ENCODE measurements around the gene BSPH1.
"Not testable (repeated sequence)": the region's sequence is repeated elsewhere in the genome, so short reads cannot be mapped to it uniquely, and the experiment has no call there.

Gene BSPH1

GRCh38 chr19:47992070-47992469, at the start of gene BSPH1:
Gene BSPH1, minus strand, starts transcription at chr19:47992170. Its CDS starts 89 bp downstream, at chr19:47992081.
- DNase-seq = no peak

GRCh38 chr19:48036765-48037164, 44.8 kb upstream of the BSPH1 start:
- no peak for DNase-seq

GRCh38 chr19:48033604-48034003, 41.6 kb upstream of the BSPH1 start:
- DNase-seq = no peak

GRCh38 chr19:48030073-48030472, 38.1 kb upstream of the BSPH1 start:
- no peak for DNase-seq

- DNase-seq = no peak
These were observed 37.5 kb upstream of the BSPH1 start for GRCh38 chr19:48029431-48029830.

- no peak for DNase-seq
These were observed 33.5 kb upstream of the BSPH1 start for GRCh38 chr19:48025480-48025879.

GRCh38 chr19:48023518-48023917, 31.5 kb upstream of the BSPH1 start:
- DNase-seq = no peak

- DNase-seq = no peak
These were observed 31.0 kb upstream of the BSPH1 start for GRCh38 chr19:48023011-48023410.

- no peak for DNase-seq
These were observed 28.7 kb upstream of the BSPH1 start for GRCh38 chr19:48020686-48021085.

- DNase-seq = no peak
These were observed 19.2 kb upstream of the BSPH1 start for GRCh38 chr19:48010932-48011758.

- no peak for DNase-seq
These were observed 14.8 kb upstream of the BSPH1 start for GRCh38 chr19:48006762-48007161.

- no peak for DNase-seq
These were observed 12.3 kb upstream of the BSPH1 start for GRCh38 chr19:48004236-48004635.

- DNase-seq = no peak
These were observed 8.9 kb upstream of the BSPH1 start for GRCh38 chr19:48000846-48001245.

GRCh38 chr19:47998800-47999199, 6.8 kb upstream of the BSPH1 start:
- DNase-seq = no peak

GRCh38 chr19:47996230-47996727, 4.3 kb upstream of the BSPH1 start:
- DNase-seq = no peak

- no peak for DNase-seq
These were observed 2.3 kb upstream of the BSPH1 start, which contains the start of gene ELSPBP1 for GRCh38 chr19:47994209-47994802. Gene ELSPBP1, plus strand, starts transcription at chr19:47994632. Its CDS starts 14,036 bp downstream, at chr19:48008668.

- DNase-seq = no peak
These were observed 670 bp downstream of the BSPH1 start for GRCh38 chr19:47991191-47991808.

- DNase-seq = no peak
These were observed 18.4 kb downstream of the BSPH1 start for GRCh38 chr19:47973529-47973928.

- DNase-seq = peak in 1 of 2 experiments; percentile 7
These were observed 36.0 kb downstream of the BSPH1 start for GRCh38 chr19:47955936-47956335.

GRCh38 chr19:47952132-47952531, 39.8 kb downstream of the BSPH1 start:
- not testable (repeated sequence) for DNase-seq

GRCh38 chr19:47949852-47950521, 42.0 kb downstream of the BSPH1 start:
- not testable (repeated sequence) for DNase-seq

GRCh38 chr19:47928581-47928980, 63.4 kb downstream of the BSPH1 start:
- not testable (repeated sequence) for DNase-seq

GRCh38 chr19:47920107-47920506, 71.9 kb downstream of the BSPH1 start:
- DNase-seq = not testable (repeated sequence)
